NT2/D1 (cell line): Measurements from ENCODE around the gene TLK1.

ENCODE experiments used
- YY1 ChIP-seq: IDR thresholded peaks from 2 replicates; pipeline ENCODE4 v1.6.1; 2011; ENCODE audit not compliant: insufficient read length, insufficient read depth
- ZNF274 ChIP-seq: IDR thresholded peaks from 2 replicates; pipeline ENCODE4 v1.6.1; 2011; ENCODE audit warnings: mild to moderate bottlenecking, low read depth, low read length

- TF ChIP-seq ZNF274: no peak
- no peak for TF ChIP-seq YY1
Measured at GRCh38 chr2:171104379-171104778, 56.3 kb downstream of the TLK1 start.
